A673 (cell line): Measurements from ENCODE around the gene LGR6. TPM values are rescaled to one million over a fixed set of nuclear protein-coding genes. Genes with fewer than 3 reads are reported as not detected.

ENCODE experiments used
- BruUV-seq: library from RNA; stranded (reverse); fragments of 400-500 nt; replicated peaks from 2 replicates; lab custom pipeline; 2021; lab: Mats Ljungman, UMichigan
- CTCF ChIA-PET: fragments of 300-600 bp; sonication (Branson Sonifier 250); formaldehyde crosslinking; loops from one replicate; lab custom pipeline; 2022; ENCODE audit warnings: antibody characterized with exemption; lab: Charles Lee
- POLR2A ChIA-PET: fragments of 300-600 bp; sonication (Branson Sonifier 250); formaldehyde crosslinking; loops from one replicate; lab custom pipeline; 2022; ENCODE audit warnings: antibody characterized with exemption; ENCODE audit not compliant: low non-redundant PET; lab: Charles Lee
- DNase-seq: peaks from one replicate; pipeline ENCODE4 v3.0.0-alpha.2; 2015; ENCODE audit warnings: low spot score
- H3K27ac ChIP-seq: fragments of 200-600 bp; sonication (generic); 2 replicates; pipeline ENCODE4 v1.5.1; 2016; ENCODE audit warnings: mixed run types, low read depth, mild to moderate bottlenecking, mixed read lengths, antibody characterized with exemption, low read length; ENCODE audit not compliant: poor library complexity, severe bottlenecking
- H3K27me3 ChIP-seq: fragments of 200-600 bp; sonication (generic); replicated peaks from 2 replicates; pipeline ENCODE4 v1.6.1; 2017; ENCODE audit warnings: mixed run types, low read depth, mild to moderate bottlenecking, mixed read lengths, antibody characterized with exemption, low read length; ENCODE audit not compliant: insufficient read depth, poor library complexity
- H3K36me3 ChIP-seq: fragments of 200-600 bp; sonication (generic); 2 replicates; pipeline ENCODE4 v1.6.1; 2016; ENCODE audit warnings: mixed run types, mild to moderate bottlenecking, mixed read lengths, antibody characterized with exemption, low read length; ENCODE audit not compliant: insufficient read depth, poor library complexity, severe bottlenecking
- H3K4me1 ChIP-seq: fragments of 200-600 bp; sonication (generic); 2 replicates; pipeline ENCODE4 v1.6.1; 2017; ENCODE audit warnings: mixed run types, mild to moderate bottlenecking, mixed read lengths, antibody characterized with exemption, low read length; ENCODE audit not compliant: insufficient read depth, poor library complexity, severe bottlenecking
- H3K4me3 ChIP-seq: fragments of 200-600 bp; sonication (generic); 2 replicates; pipeline ENCODE4 v1.5.1; 2016; ENCODE audit warnings: low read depth, mixed run types, mild to moderate bottlenecking, mixed read lengths, low read length; ENCODE audit not compliant: poor library complexity, severe bottlenecking
- H3K9me3 ChIP-seq: fragments of 200-600 bp; sonication (generic); 2 replicates; pipeline ENCODE4 v1.6.1; 2016; ENCODE audit warnings: mixed run types, low read depth, mild to moderate bottlenecking, mixed read lengths, antibody characterized with exemption, low read length; ENCODE audit not compliant: poor library complexity, severe bottlenecking
- CTCF ChIP-seq: fragments of 300-800, 200-600 bp; sonication (generic); conservative IDR thresholded peaks from 2 replicates; pipeline ENCODE4 v1.5.1; 2017; ENCODE audit warnings: low read depth, mild to moderate bottlenecking, antibody characterized with exemption, low read length, moderate library complexity, mixed read lengths
- EZH2 ChIP-seq: fragments of 200-600 bp; sonication (generic); IDR thresholded peaks from 2 replicates; pipeline ENCODE4 v1.6.1; 2017; ENCODE audit warnings: borderline replicate concordance, low read depth, mild to moderate bottlenecking, mixed read lengths, antibody characterized with exemption, low read length; ENCODE audit not compliant: poor library complexity, severe bottlenecking
- intact Hi-C: fragments of 100-400 bp; cut with micrococcal nuclease; formaldehyde crosslinking; loops from one replicate; pipeline ENCODE4 v1.10.0; 2022; ENCODE audit not compliant: unreplicated experiment
- total RNA-seq: library from RNA; stranded (reverse); gene quantifications from 2 replicates; pipeline ENCODE4 v1.2.3, GENCODE V29; 2021

Gene LGR6
- total RNA-seq, 1 experiment from 2014 or later: not detected

- H3K4me3 ChIP-seq: no peak overlapping the region
- DNase-seq: no peak
- peaks cover 4% of the 10 kb centered on the region for H3K4me1 ChIP-seq
- peaks cover 61% of the 10 kb centered on the region for H3K27me3 ChIP-seq
- no peaks in the 10 kb centered on the region for H3K9me3 ChIP-seq
- ChIA-PET POLR2A (no interaction called here), CTCF (no interaction called here)
- H3K36me3 ChIP-seq: no peaks in the 10 kb centered on the region
- H3K27ac ChIP-seq: no peak overlapping the region
- intact Hi-C loops: no loop called here
- no peak for TF ChIP-seq EZH2
- no peak for TF ChIP-seq CTCF
- BruUV-seq: no TSS peak
These were observed 23.9 kb downstream of the LGR6 start for GRCh38 chr1:202217516-202217915.

- POLR2A ChIA-PET: no interaction called here
- intact Hi-C loops: no loop called here
- H3K27me3 ChIP-seq: peaks cover 57% of the 10 kb centered on the region
These were observed 24.4 kb downstream of the LGR6 start for GRCh38 chr1:202217951-202218350.

GRCh38 chr1:202220733-202221132 lies 27.1 kb downstream of the LGR6 start:
- H3K27ac ChIP-seq: no peak overlapping the region
- intact Hi-C loops: no loop called here
- BruUV-seq: no TSS peak
- no peaks in the 10 kb centered on the region for H3K4me1 ChIP-seq
- no peaks in the 10 kb centered on the region for H3K9me3 ChIP-seq
- DNase-seq: no peak
- no peaks in the 10 kb centered on the region for H3K36me3 ChIP-seq
- H3K4me3 ChIP-seq: no peak overlapping the region
- H3K27me3 ChIP-seq: peaks cover 29% of the 10 kb centered on the region
- CTCF ChIA-PET: no interaction called here
- POLR2A ChIA-PET: no interaction called here
- TF ChIP-seq EZH2: no peak

More at GRCh38 chr1:202217951-202218350, 24.4 kb downstream of the LGR6 start:
- Histone ChIP-seq H3K4me1 (peaks cover 4% of the 10 kb centered on the region), H3K9me3 (no peaks in the 10 kb centered on the region), H3K36me3 (no peaks in the 10 kb centered on the region), H3K4me3 (no peak overlapping the region), H3K27ac (no peak overlapping the region)
- DNase-seq: no peak
- TF ChIP-seq EZH2: no peak
- no peak for TF ChIP-seq CTCF
- BruUV-seq: no TSS peak
- CTCF ChIA-PET: no interaction called here
